IPS DF 4.7 (cell line): ENCODE measurements around the gene FAIM.
A peak's percentile ranks its signal among the peaks of the same experiment; 100 is the strongest.
"Not testable (repeated sequence)": the region's sequence is repeated elsewhere in the genome, so short reads cannot be mapped to it uniquely, and the experiment has no call there.

Source experiments
- DNase-seq: peaks from one replicate; pipeline ENCODE4 v3.0.0-alpha.2; 2013; ENCODE audit warnings: low spot score; ENCODE audit errors: extremely low read depth

The FAIM gene, protein sequence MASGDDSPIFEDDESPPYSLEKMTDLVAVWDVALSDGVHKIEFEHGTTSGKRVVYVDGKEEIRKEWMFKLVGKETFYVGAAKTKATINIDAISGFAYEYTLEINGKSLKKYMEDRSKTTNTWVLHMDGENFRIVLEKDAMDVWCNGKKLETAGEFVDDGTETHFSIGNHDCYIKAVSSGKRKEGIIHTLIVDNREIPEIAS

DNA sequence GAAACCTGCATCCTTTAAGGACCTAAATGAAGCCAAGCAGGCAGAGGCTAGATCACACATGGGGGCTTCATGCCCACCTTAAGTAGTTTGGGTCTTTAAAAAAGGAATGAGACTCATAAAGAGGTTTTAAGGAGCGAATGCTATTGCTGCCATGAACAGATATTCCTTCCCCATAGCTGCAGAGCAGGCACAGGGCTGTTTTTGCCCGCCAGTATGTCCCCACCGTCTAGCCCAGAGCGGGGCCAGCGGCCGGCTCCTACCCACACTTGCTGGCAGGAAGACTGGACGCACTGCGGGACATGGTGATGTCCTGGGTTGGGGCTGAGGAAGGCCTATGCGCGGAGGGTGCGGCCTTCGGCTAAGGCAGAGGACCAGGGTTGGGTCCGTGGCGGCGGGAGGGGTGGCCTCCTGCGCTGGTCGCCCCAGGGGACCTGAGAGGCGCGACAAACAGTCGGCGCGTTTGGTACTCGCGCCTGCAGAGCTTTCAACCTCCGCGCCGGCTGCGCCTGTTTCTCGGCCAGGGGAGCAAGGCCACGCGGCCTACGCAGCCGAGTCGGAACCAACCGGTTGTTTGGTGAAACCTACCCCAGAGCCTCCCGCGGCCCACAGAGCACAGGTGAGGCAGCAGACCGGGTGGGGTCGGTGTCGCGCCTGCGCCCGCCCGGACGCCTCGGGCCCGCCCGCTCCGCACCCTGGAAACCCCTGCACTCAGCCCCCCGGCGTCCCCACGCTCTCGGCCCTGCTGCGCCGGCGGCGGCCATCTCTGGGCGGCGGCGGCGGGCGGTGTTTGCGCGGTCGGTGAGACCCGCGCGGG, at the start of gene FAIM:
TSS of gene FAIM (plus strand) at position 450 of the 814 bp plus-strand sequence. CDS start 10,956 bp downstream, outside the sequence.
- no peak for DNase-seq

DNA sequence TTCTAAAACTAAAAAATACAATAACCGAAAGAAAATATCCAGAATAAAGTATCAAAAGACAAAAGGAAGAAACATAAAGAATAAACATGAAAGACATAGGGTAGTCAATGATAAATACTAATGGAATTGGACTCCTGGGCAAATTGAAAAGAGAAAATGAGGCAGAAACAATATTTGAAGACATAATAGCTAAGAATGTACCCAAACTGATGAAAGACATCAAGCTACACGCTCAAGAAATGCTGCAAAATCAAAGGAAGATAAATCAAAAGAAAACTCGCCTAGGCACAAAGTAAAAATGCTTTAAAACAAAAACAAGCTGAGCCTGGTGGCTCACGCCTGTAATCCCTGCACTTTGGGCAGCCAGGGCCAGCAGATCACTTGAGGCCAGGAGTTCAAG, 49.4 kb upstream of the FAIM start:
- no peak for DNase-seq

DNA sequence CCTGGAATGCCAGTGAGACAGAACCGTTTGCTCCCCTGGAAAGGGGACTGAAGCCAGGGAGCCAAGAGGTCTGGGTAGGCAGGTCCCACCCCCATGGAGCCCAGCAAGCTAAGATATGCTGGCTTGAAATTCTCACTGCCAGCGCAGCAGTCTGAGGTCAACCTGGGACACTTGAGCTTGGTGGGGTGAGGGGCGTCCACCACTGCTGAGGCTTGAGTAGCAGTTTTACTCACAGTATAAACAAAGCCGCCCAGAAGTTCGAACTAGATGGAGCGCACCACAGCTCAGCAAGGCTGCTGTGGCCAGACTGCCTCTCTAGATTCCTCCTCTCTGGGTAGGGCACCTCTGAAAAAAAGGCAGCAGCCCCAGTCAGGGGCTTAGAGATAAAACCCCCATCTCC, 48.1 kb upstream of the FAIM start:
- no peak for DNase-seq

DNA sequence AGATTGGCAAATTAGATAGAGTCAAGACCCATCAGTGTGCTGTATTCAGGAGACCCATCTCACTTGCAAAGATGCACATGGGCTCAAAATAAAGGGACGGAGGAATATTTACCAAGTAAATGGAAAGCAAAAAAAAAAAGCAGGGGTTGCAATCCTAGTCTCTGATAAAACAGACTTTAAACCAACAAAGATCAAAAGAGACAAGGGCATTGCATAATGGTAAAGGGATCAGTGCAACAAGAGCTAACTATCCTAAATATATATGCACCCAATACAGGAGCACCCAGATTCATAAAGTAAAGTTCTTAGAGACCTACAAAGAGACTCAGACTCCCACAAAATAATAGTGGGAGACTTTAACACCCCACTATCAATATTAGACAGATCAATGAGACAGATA, 45.7 kb upstream of the FAIM start:
- not testable (repeated sequence) for DNase-seq

DNA sequence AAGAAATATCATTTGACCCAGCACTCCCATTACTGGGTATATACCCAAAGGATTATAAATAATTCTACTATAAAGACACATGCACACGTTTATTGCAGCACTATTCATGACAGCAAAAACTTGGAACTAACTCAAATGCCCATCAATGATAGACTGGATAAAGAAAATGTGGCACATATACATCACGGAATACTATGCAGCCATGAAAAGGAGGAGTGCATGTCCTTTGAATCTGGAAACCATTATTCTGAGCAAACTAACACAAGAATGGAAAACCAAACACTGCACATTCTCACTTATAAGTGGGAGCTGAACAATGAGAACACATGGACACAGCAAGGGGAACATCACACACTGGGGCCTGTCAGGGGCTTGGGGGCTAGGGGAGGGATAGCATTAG, 42.3 kb upstream of the FAIM start:
- DNase-seq = not testable (repeated sequence)

DNA sequence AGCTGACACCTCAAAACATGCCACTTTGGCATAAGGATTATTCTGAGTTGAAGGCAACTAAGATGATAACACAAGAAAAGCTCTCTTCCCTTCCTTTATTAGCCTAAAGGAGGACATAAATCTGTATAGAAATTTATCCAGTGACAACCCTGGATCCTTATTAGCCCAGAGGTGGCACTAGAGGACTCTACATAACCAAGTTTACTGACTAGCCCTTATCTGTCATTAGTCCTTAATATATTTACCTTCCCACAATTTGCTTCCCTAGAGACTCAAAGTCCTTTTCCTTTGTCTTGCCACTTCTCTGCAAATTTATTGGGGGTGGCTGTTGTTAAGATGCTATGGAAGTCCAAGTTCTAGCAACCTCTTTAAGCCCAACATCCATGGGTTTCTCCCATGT, 41.2 kb upstream of the FAIM start:
- no peak for DNase-seq

DNA sequence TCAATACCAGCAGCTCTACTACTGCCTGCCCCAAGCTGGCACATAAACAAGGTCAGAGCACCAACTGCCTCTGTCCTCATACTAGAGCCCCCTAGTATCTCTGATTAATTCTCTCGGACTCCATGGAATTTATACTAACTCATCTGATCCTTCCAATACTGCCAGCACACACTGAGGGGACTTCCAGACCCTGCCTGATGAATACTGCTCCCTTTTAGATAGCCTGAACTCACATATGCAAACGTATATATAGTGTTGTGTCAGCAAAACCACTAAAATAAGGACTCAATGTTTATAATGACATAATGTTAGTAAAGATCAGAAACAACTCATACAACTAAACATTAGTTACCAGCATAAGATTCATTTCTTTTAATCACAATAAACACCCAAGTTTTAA, 39.5 kb upstream of the FAIM start:
- DNase-seq = no peak

DNA sequence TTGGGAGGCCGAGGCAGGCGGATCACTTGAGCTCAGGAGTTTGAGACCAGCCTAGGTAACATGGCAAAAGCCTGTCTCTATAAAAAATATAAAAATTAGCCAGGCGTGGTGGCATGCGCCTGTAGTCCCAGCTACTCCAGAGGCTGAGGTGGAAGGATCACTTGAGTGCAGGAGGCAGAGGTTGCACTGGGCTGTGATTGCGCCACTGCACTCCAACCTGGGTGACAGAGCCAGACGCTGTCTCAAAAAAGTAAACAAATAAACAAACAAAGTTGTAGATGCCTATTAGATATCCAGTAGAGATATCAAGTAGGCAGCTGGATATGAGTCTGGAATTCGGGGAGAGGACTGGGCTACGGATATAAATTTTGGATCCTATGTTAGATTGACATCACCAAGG, 38.9 kb upstream of the FAIM start:
- not testable (repeated sequence) for DNase-seq

DNA sequence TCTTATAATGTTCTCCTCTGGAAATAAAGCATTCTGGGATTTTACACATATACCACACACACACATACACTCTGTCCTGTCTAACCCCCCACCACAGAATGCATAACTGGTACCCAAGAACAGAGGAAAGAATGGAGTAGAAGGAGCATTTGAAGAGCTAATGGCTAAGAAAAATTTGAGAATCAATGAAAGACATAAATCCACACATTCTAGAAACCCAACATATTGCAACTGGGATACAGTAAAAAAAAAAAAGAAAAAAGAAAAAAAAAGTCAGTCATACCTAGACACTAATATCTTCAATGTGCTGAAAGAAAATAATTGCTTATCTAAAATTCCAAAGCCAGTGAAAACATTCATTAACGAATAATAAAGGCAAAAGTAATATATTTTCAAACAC, 35.4 kb upstream of the FAIM start:
- no peak for DNase-seq

DNA sequence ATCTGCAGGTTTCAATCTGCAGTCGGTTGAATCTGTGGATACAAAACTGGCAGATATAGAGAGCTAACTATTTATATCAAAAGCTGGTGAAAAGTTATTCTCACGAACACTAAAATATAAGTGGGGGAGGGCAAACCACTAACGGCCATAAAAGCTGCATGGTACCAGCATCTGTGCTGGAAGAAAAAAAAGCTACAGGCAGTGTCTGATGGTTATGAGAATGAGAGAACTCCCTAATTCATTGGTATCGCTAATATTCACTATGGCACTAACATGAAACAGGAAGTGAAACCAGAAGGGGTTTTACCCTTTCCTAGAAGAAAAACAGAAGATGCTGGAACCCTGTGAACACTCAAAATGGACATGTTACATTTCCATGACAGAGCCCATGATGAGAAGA, 30.4 kb upstream of the FAIM start:
- no peak for DNase-seq

DNA sequence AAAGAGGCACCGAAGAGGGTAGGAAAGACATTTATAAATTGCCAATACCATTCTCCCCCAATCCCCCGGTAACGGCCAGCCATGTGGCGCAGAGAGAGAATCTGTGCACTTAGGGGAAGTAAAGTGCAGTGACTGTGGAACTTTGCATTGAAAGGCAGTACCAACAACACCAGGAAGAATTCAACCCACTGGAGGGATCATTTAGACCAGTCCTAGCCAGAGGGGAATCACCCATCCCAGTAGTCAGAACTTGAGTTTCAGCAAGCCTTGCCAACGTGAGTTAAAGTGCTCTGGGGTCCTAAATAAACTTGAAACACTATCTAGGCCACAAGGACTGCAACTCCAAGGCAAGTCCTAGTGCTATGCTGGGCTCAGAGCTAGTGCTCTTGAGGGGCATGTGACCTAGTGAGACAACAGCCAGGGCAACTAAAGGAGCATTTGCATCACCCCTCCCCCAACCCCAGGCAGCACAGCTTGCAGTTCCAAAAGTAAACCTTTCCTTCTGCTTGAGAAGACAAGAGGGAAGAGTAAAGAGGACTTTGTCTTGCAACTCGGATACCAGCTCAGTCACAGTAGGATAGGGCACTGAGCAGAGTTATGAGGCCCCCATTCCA, 29.5 kb upstream of the FAIM start:
- no peak for DNase-seq

DNA sequence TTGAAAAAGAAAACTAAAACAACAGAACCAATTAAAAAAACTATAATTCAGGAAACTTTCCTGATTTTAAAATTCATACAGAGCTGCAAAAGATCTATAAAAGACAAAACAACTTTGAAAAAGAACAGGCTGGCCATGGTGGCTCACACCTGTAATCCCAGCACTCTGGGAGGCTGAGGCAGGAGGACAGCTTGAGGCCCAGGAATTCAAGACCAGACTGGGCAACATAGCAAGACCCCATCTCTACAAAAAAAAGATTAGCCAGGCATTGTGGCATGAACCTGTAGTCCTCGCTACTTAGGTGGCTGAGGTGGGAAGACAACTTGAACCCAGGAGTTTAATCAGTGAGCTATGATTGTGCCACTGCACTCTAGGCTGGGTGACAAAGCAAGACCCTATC, 21.2 kb upstream of the FAIM start:
- DNase-seq = no peak

DNA sequence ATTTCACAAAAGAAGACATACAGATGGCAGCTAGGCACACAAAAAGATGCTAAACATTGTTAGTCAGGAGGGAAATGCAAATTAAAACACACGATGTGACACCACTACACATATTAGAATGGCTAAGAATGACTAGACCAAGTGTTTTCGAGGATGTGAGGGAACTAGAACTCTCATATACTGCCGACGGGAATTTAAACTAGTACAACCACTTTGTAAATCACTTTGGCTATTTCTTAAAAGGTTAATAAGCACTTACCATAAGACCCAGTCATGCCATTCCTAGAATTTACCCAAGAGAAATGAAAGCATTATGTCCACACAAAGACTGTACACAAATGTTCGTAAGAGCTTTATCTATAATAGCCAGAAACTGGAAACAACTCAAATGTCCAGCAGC, 20.1 kb upstream of the FAIM start:
- no peak for DNase-seq

DNA sequence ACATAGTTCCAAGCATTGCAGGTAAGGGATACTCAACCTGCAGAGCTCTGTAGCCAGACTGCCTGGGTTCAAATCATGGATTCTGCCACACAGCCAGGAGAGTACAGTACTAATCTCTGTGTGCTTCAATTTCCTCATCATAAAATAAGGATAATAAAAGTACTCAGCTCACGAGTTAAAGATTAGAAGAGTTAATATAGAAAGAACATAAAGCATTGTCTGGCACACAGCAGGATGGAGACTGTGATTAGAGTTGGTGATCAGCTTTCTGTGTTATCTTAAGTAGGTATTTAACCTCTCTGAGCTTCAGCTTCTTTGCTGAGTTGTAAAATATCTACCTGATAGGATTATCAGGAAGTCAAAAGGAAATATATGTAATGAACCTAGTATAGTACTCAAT, 17.2 kb upstream of the FAIM start:
- DNase-seq = no peak

DNA sequence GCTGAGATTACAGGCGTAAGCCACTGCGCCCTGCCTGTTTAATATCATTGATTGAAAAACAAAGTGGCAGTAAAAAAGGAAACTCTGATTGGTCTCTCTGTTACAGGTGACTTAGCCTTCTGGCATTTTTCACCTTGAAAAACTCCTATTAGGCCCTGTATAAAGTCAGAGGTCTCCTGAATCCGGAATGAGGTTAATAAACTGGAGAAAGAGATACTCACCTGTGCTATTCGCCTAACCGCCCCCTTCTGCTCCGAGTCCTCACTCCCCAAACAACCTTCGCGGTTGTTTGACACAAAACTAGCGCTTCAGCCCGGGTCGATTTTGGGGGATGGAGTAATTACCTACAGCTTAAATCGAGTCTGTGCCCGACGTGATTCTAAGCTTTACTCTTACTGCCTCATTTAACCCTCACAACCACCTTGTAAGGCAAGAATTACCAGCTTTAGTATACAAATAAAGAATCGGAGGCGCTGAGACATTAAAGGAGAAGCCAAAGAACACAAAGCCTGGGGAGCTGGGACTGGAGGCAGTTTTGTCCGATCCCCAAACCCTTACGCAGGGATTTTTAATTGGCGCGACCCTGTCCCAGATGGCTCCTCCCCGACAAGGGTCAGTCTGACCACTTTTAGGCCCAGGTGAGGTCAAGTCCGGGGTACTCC, 15.0 kb upstream of the FAIM start:
- DNase-seq = no peak

DNA sequence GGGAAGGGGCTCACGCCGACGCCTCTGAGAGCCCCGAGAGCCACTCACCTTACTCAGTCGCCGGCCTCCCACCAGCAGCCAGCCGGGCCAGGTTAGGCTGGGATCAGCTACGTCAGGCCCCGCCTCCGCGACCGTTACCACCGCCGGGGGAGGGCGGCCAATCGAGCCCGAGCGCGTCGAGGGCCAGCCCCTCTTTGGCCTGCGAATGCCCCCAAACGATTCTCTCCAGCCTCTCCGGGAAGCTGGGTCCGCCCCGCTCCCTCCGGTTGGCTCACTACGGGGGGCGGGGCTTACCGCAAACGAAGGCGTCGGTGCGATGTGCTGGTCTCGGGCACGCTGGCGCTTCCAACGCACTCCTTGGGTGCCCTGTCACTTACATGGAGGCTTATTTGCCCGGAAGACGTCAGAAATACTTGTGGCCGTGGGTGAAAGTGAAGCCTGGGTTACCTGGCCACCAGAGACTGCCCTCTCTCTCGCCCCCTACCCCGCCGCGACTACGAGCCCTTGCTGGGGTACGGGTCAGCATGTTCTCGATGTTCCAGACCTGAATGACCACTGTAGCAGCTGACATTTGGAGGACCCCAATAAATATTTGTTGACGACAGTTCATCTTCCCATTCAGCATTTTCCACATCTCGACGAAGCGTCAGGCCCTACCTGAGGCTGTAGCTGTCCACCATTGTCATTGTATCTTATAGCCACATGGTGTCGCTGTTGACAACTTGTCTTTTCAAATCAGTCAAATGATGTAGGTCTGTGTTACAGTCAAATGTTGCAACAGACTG, 14.2 kb upstream of the FAIM start, which contains the start of gene CEP70:
TSS of gene CEP70 (minus strand) at position 111 of the 785 bp plus-strand sequence. CDS start 21,333 bp downstream, outside the sequence.
- peak; percentile 88 for DNase-seq

DNA sequence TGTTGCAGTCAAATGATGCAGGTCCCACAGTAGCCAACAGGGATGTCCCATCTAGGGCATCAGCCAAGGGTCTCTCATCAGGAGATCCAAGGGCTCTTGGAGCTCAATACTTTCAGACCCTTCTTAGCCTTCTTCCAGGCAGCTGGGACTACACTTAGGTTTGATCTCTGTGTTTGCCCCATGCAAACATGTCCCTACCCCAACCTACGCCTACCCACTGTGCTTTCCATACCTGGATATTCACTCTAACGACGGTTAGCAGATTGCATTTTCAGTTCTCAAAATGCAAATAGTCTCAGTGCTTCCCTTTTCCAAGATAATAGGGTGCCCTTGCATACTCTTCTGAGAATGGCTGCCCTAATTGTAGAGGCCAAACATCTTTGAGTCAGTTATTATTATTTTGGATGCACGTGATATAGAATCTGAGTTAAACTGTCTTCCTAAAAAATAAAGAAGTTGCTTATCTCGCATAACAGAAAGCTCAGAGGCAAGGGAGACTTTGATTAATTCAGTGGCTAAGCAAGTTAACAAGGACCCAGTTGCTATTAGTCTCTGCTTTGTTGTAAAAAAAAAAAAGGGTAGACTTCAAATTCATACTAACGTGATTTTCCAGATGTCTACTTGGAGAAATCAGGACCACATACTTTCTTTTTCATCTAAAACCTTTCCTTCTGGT, 13.5 kb upstream of the FAIM start:
- DNase-seq = no peak

DNA sequence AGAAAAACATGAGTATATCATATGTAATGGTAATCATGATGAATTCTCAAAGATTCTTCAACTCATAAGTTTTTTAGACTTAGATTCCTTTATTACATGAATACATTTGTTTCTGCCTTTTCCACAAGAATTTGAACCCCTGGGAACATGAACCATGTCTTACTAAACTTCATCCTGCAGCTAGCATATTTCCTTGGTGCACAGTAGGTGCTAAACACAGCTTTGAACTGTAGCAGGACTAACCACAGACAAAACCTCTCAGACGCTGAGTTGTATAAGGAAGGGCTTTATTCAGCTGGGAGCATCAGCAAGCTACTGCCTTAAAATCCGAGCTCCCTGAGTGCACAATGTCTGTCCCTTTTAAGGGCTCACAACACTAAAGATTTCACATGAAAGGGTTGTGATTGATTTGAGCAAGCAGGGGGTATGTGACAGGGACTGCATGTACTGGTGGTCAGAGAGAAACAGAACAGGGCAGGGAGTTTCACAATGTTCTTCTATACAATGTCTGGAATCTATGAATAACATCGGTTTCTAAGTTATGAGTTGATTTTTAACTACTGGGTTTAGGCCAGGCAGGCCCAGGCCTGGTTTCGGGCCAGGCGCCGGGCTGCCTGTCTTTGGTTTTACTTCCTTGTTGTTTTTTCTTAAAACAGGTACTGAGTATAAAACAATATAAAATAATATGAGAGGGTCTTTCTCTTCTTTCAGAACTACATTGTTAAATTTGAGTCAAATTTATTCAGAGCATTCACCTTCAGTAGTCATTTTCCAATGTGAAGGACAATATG, 11.2 kb upstream of the FAIM start:
- not testable (repeated sequence) for DNase-seq

DNA sequence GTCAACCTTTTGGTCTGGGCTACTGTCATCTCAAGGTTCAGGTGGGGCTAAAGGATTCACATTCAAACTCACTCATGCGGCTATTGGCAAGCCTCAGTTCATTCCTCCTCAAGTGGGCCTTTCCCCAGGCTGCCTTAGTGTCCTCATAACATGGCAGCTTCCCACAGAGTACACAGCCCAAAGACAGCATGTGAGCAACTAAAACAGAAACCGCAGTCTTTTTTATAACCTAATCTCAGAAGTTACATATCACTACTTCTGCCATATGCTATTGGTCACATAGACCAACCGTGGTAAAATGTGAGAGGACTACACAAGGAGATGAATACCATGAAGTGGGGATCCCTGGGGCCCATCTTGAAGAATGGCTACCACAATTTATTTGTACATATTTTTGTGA, 10.0 kb upstream of the FAIM start:
- DNase-seq = no peak
